Measurements from ENCODE around the gene ARPC2. TPM values are rescaled to one million over a fixed set of nuclear protein-coding genes. Genes with fewer than 3 reads are reported as not detected.

ARPC2 gene
- total and polyA plus RNA-seq, 4 donors = 58.1 to 83.6 (median 73.7) TPM

DNA sequence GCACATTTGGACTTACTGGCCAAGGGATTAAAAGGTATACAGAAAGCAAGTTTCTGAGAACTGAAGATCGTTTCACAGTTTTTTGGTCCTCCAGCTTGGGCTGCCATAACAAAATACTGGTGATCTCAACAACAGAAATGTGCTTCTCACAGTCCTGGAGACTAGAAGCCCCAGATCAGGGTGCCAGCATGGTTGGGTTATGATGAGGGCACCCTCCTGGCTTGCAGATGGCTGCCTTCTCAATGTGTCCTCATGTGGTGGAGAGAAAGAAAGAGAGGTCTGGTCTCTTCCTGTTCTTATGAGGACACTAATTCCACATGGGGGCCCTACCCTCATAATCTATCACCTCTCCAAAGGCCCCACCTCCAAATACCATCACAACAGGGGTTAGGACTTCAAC, 30.1 kb upstream of the ARPC2 start:
- H3K9me3 ChIP-seq (ENCODE audit: control insufficient read depth in 4 of 4, low read length in 3 of 4) = no peaks in the 10 kb centered on the region
- H3K4me3 ChIP-seq (ENCODE audit: low read depth in 1 of 3, low read length in 3 of 3) = no peak overlapping the region
- H3K27me3 ChIP-seq (ENCODE audit: control insufficient read depth in 4 of 4, insufficient read depth in 4 of 4, low read length in 3 of 4) = no peaks in the 10 kb centered on the region
- 76% methylated on average over 1 of the region's 1 CpG for WGBS
- no peak for DNase-seq (ENCODE audit: low spot score)
- TF ChIP-seq FOXA2 (IDR thresholded peaks at IDR 0.05) = no peak
- no peak for TF ChIP-seq YY1 (IDR thresholded peaks at IDR 0.05)
- TF ChIP-seq, protein P1, sequence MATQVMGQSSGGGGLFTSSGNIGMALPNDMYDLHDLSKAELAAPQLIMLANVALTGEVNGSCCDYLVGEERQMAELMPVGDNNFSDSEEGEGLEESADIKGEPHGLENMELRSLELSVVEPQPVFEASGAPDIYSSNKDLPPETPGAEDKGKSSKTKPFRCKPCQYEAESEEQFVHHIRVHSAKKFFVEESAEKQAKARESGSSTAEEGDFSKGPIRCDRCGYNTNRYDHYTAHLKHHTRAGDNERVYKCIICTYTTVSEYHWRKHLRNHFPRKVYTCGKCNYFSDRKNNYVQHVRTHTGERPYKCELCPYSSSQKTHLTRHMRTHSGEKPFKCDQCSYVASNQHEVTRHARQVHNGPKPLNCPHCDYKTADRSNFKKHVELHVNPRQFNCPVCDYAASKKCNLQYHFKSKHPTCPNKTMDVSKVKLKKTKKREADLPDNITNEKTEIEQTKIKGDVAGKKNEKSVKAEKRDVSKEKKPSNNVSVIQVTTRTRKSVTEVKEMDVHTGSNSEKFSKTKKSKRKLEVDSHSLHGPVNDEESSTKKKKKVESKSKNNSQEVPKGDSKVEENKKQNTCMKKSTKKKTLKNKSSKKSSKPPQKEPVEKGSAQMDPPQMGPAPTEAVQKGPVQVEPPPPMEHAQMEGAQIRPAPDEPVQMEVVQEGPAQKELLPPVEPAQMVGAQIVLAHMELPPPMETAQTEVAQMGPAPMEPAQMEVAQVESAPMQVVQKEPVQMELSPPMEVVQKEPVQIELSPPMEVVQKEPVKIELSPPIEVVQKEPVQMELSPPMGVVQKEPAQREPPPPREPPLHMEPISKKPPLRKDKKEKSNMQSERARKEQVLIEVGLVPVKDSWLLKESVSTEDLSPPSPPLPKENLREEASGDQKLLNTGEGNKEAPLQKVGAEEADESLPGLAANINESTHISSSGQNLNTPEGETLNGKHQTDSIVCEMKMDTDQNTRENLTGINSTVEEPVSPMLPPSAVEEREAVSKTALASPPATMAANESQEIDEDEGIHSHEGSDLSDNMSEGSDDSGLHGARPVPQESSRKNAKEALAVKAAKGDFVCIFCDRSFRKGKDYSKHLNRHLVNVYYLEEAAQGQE (IDR thresholded peaks at IDR 0.05) = no peak
- H3K36me3 ChIP-seq (ENCODE audit: control insufficient read depth in 4 of 4, insufficient read depth in 3 of 4, low read depth in 1 of 4, low read length in 3 of 4) = no peaks in the 10 kb centered on the region
- no peak overlapping the region for H3K27ac ChIP-seq (ENCODE audit: low read depth in 1 of 2, low read length in 2 of 2)
- H3K9ac ChIP-seq (ENCODE audit: low read depth in 1 of 2, low read length in 2 of 2) = no peak overlapping the region
- peaks cover 0 to 6% (median 0%) of the 10 kb centered on the region in 4 donors for H3K4me1 ChIP-seq (ENCODE audit: control insufficient read depth in 4 of 4, insufficient read depth in 4 of 4, low read length in 3 of 4)

DNA sequence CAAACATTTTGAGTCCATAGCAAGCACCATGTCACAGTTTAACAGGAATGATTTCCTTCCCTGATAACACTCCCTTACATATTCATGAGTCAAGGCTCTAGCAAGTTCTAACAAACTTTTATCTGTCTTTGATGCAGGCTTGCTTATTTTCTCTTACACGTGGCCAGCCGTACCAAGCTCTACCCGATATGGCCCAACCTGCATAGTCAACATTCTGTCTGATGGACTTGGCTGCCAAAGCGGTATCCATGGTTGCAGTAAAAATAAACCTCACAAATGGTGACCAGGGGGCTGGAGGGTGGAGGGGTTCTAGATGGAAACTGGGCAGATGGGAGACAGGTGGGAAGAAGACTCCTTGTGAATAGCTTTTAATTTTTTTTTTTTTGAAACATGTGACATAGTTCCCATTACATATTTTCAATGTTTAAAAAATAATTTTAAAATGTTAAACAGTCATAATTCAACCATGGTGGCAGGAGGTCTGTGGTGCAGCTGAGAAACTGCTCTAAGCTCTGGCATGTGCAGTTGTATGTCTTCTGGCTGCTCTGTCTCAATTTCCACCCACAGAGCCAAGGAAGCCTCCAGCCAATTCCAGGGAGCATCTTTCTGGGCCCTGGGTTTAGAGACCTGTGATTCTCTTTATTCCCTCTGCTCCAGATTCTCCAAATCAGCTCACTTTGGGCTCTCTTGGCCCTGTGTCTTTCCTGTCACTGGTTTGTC, 29.5 kb upstream of the ARPC2 start:
- Histone ChIP-seq H3K9ac (ENCODE audit: low read depth in 1 of 2, low read length in 2 of 2) (no peak overlapping the region), H3K36me3 (ENCODE audit: control insufficient read depth in 4 of 4, insufficient read depth in 3 of 4, low read depth in 1 of 4, low read length in 3 of 4) (no peaks in the 10 kb centered on the region), H3K4me3 (ENCODE audit: low read depth in 1 of 3, low read length in 3 of 3) (no peak overlapping the region), H3K27me3 (ENCODE audit: control insufficient read depth in 4 of 4, insufficient read depth in 4 of 4, low read length in 3 of 4) (no peaks in the 10 kb centered on the region), H3K9me3 (ENCODE audit: control insufficient read depth in 4 of 4, low read length in 3 of 4) (no peaks in the 10 kb centered on the region), H3K4me1 (ENCODE audit: control insufficient read depth in 4 of 4, insufficient read depth in 4 of 4, low read length in 3 of 4) (peaks cover 0 to 6% (median 0%) of the 10 kb centered on the region in 4 donors), H3K27ac (ENCODE audit: low read depth in 1 of 2, low read length in 2 of 2) (no peak overlapping the region)
- DNase-seq (ENCODE audit: low spot score) = no peak
- 77% methylated on average over 4 of the region's 4 CpGs for WGBS
- TF ChIP-seq, protein P2, sequence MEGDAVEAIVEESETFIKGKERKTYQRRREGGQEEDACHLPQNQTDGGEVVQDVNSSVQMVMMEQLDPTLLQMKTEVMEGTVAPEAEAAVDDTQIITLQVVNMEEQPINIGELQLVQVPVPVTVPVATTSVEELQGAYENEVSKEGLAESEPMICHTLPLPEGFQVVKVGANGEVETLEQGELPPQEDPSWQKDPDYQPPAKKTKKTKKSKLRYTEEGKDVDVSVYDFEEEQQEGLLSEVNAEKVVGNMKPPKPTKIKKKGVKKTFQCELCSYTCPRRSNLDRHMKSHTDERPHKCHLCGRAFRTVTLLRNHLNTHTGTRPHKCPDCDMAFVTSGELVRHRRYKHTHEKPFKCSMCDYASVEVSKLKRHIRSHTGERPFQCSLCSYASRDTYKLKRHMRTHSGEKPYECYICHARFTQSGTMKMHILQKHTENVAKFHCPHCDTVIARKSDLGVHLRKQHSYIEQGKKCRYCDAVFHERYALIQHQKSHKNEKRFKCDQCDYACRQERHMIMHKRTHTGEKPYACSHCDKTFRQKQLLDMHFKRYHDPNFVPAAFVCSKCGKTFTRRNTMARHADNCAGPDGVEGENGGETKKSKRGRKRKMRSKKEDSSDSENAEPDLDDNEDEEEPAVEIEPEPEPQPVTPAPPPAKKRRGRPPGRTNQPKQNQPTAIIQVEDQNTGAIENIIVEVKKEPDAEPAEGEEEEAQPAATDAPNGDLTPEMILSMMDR (IDR thresholded peaks at IDR 0.05; ENCODE audit: low read depth, low read length, missing input control) = no peak
- no peak for TF ChIP-seq SP1 (IDR thresholded peaks at IDR 0.05)
- TF ChIP-seq, protein P3, sequence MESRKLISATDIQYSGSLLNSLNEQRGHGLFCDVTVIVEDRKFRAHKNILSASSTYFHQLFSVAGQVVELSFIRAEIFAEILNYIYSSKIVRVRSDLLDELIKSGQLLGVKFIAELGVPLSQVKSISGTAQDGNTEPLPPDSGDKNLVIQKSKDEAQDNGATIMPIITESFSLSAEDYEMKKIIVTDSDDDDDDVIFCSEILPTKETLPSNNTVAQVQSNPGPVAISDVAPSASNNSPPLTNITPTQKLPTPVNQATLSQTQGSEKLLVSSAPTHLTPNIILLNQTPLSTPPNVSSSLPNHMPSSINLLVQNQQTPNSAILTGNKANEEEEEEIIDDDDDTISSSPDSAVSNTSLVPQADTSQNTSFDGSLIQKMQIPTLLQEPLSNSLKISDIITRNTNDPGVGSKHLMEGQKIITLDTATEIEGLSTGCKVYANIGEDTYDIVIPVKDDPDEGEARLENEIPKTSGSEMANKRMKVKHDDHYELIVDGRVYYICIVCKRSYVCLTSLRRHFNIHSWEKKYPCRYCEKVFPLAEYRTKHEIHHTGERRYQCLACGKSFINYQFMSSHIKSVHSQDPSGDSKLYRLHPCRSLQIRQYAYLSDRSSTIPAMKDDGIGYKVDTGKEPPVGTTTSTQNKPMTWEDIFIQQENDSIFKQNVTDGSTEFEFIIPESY (IDR thresholded peaks at IDR 0.05) = no peak
- no peak for TF ChIP-seq FOXA1 (IDR thresholded peaks at IDR 0.05)
- TF ChIP-seq FOXA2 (IDR thresholded peaks at IDR 0.05) = no peak
- no peak for TF ChIP-seq EGR1 (IDR thresholded peaks at IDR 0.05; ENCODE audit: low read depth in 2 of 2)
- no peak for TF ChIP-seq RAD21 (IDR thresholded peaks at IDR 0.05)
- no peak for TF ChIP-seq GABPA (IDR thresholded peaks at IDR 0.05 in 1 of 2, conservative IDR thresholded peaks at IDR 0.05 in 1 of 2)
- TF ChIP-seq, protein P1 (IDR thresholded peaks at IDR 0.05) = no peak
- no peak for TF ChIP-seq JUND (IDR thresholded peaks at IDR 0.05)
- TF ChIP-seq NR2F2 (IDR thresholded peaks at IDR 0.05) = no peak
- TF ChIP-seq YY1 (IDR thresholded peaks at IDR 0.05) = no peak
- TF ChIP-seq, protein P4, sequence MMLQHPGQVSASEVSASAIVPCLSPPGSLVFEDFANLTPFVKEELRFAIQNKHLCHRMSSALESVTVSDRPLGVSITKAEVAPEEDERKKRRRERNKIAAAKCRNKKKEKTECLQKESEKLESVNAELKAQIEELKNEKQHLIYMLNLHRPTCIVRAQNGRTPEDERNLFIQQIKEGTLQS (IDR thresholded peaks at IDR 0.05) = no peak
- TF ChIP-seq HNF4A (conservative IDR thresholded peaks at IDR 0.05) = no peak
- TF ChIP-seq TAF1 (conservative IDR thresholded peaks at IDR 0.05) = no peak
- TF ChIP-seq, protein P5, sequence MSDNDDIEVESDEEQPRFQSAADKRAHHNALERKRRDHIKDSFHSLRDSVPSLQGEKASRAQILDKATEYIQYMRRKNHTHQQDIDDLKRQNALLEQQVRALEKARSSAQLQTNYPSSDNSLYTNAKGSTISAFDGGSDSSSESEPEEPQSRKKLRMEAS (IDR thresholded peaks at IDR 0.05) = no peak
